Stimulated activated naive B cell treated with anti-CD40 and anti-IgM and Interleukin-4, amounts not matched to agents 10 μg/mL and 1 μg/mL and 100 μg/mL, for 72 hours (primary cell): ENCODE results near the gene PBX3.

Source experiments
- ATAC-seq, 2 donors: fragments of 150-1000 bp; cut with Tn5 transposase; replicated peaks; 2 replicates each; pipeline ENCODE4 v1.10.0; 2021; ENCODE audit warnings: moderate library complexity in 1 of 2
- DNase-seq: peaks from one replicate; pipeline ENCODE4 v3.0.0; 2021
- H3K27ac Mint-ChIP-seq: one replicate; pipeline ENCODE4 v1.8.0; 2022; ENCODE audit warnings: mild to moderate bottlenecking, mixed read lengths
- H3K27me3 Mint-ChIP-seq, 2 donors: one replicate each; pipeline ENCODE4 v1.8.0; 2022; ENCODE audit warnings: mixed read lengths in 2 of 2
- H3K36me3 Mint-ChIP-seq, 2 donors: one replicate each; pipeline ENCODE4 v1.8.0; 2022; ENCODE audit warnings: mixed read lengths in 2 of 2, mild to moderate bottlenecking in 1 of 2
- H3K4me1 Mint-ChIP-seq, 2 donors: one replicate each; pipeline ENCODE4 v1.8.0; 2022; ENCODE audit warnings: mixed read lengths in 2 of 2, mild to moderate bottlenecking in 1 of 2
- H3K4me3 Mint-ChIP-seq, 2 donors: one replicate each; pipeline ENCODE4 v1.8.0; 2022; ENCODE audit warnings: mild to moderate bottlenecking in 2 of 2, mixed read lengths in 2 of 2, moderate library complexity in 1 of 2
- H3K9me3 Mint-ChIP-seq, 2 donors: one replicate each; pipeline ENCODE4 v1.8.0; 2022; ENCODE audit warnings: mixed read lengths in 2 of 2, mild to moderate bottlenecking in 1 of 2

PBX3 gene

DNA sequence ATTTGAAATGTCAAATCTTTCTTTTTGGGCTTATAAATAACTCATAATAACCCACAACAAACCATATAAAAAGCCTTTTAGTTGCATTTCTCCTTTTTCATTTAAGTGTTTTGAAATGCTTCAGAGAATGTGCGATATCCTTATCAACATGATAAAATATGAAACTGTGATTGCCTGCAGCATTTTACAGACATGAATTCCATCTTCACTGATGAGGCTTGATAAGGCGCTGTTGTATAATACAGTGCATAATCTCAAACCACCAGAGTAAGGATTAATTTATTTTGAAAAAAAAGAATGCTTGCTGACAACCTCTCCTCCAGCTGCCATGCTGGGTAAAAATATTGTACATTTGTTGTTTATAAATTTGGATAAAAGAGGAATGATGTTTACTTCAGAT, 216.8 kb downstream of the PBX3 start:
- H3K4me1 Mint-ChIP-seq, result peaks cover 40 to 66% of the 10 kb centered on the region in 2 donors
- H3K27me3 Mint-ChIP-seq, result no peaks in the 10 kb centered on the region
- peak overlapping the region; percentile 7 for H3K27ac Mint-ChIP-seq
- DNase-seq, result no peak
- H3K9me3 Mint-ChIP-seq, result no peaks in the 10 kb centered on the region
- H3K36me3 Mint-ChIP-seq, result peaks cover 51 to 71% of the 10 kb centered on the region in 2 donors
- H3K4me3 Mint-ChIP-seq, result no peak overlapping the region
- ATAC-seq, result peak; percentile 42 to 62

DNA sequence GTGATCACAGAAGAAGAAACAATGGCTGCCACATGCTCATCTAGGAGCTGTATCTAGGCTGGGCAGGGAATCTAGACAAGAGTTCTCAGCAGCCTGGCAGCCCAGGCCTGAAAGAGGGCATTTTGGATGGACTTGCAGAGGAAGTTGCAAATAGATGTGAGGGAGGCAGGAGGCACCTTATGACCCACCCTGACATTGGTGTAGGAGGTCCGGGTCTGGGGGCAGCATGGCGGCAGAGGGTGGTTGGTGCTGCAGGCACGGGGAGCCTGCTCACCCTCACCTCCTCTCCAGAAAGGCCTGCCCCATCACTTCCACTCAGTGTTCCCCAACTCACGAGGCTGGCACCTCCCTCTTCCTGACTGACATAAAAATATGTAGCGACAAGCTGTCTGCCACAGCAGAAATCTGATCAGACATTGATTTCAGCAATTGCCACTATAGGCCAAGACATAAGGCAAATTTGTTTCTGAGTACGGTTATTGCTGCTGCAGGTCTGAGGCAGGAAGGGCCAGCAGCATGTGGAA, 217.6 kb downstream of the PBX3 start:
- H3K4me3 Mint-ChIP-seq, result no peak overlapping the region
- H3K27me3 Mint-ChIP-seq, result no peaks in the 10 kb centered on the region
- ATAC-seq (no peak), DNase-seq (no peak)
- H3K27ac Mint-ChIP-seq, result no peak overlapping the region
- peaks cover 51 to 69% of the 10 kb centered on the region in 2 donors for H3K36me3 Mint-ChIP-seq
- H3K4me1 Mint-ChIP-seq, result peaks cover 47 to 69% of the 10 kb centered on the region in 2 donors
- H3K9me3 Mint-ChIP-seq, result no peaks in the 10 kb centered on the region

DNA sequence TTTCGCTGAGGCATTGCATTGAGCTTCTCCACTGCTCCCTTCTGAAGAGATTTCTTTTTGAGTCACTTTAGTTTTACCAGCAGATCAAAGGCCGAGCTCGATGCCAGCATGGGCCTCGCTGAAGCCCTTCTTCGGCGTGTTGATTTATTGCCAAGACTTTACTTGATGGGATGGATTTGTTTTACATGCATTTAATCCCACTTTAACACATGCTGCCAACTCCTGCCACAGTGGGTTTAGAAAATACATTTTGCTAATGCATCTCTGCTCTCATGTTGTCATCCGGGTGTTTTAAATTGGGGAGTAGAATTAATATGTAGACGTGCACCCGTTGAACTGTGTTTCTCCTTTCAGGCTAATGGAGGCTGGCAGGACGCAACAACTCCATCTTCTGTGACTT, 218.3 kb downstream of the PBX3 start:
- peaks cover 48 to 75% of the 10 kb centered on the region in 2 donors for H3K4me1 Mint-ChIP-seq
- H3K27ac Mint-ChIP-seq, result no peak overlapping the region
- no peak for ATAC-seq
- DNase-seq, result no peak
- no peaks in the 10 kb centered on the region for H3K27me3 Mint-ChIP-seq
- H3K9me3 Mint-ChIP-seq, result no peaks in the 10 kb centered on the region
- no peak overlapping the region for H3K4me3 Mint-ChIP-seq
- peaks cover 48 to 66% of the 10 kb centered on the region in 2 donors for H3K36me3 Mint-ChIP-seq

DNA sequence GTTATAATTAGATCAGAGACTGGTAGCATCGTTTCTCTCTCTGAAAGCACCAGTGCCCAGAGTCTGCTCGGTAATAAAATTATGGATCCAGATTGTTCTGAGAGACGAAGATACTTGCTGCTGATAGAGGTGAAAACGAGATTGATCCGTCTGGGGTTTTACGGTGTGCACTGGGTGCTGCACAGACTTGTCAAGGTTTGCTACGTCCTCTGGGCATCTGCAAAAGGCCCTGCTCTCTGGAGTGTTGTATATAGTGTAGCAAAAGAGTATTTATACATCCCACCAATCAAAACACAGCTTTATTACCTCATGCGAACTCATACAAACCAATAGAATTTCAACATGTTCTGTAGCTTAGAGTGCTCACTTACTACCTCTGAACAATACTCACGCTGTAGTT, 219.3 kb downstream of the PBX3 start:
- no peaks in the 10 kb centered on the region for H3K9me3 Mint-ChIP-seq
- peaks cover 42 to 65% of the 10 kb centered on the region in 2 donors for H3K4me1 Mint-ChIP-seq
- ATAC-seq (no peak), DNase-seq (no peak)
- no peak overlapping the region for H3K4me3 Mint-ChIP-seq
- H3K27ac Mint-ChIP-seq, result no peak overlapping the region
- H3K36me3 Mint-ChIP-seq, result peaks cover 41 to 57% of the 10 kb centered on the region in 2 donors
- no peaks in the 10 kb centered on the region for H3K27me3 Mint-ChIP-seq

DNA sequence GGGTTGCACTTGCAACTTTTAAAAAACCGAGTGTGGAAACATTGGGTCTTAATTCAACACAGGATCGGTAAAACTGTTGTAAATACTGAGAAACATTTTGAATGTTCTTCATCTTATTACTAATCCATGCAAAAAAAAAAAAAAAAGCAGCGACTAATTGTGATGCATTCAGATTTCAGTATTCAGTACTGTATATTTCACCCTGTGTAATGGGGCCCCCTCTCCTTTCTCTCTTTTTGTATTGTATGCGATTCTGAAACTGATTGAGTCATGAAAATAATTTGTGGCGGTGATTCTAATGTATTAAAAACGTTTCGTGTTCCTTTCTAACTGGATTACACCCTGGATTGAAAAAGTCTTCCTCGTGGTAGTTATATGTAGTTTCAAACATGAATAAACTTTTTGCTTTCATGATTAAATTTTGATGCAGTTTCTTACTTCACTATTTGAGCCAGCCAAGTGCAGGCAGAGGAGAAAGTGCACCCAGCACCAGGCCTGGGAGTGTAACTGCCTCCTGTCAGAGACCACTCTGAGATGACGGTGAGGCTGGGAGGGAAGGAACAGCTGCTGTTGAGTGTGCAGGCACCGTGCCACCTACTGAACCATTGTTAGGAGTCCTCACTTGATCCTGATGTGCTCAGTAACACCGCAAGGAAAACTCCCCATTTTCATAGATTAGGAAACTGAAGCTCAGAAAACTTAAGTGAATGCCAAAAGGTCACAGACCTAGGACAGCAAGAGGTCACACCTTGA, 220.0 kb downstream of the PBX3 start:
- Mint-ChIP-seq H3K9me3 (no peaks in the 10 kb centered on the region), H3K4me1 (peaks cover 39 to 58% of the 10 kb centered on the region in 2 donors), H3K27me3 (no peaks in the 10 kb centered on the region), H3K36me3 (peaks cover 36 to 50% of the 10 kb centered on the region in 2 donors), H3K4me3 (no peak overlapping the region), H3K27ac (peak overlapping the region; percentile 39)
- ATAC-seq (no peak), DNase-seq (no peak)

DNA sequence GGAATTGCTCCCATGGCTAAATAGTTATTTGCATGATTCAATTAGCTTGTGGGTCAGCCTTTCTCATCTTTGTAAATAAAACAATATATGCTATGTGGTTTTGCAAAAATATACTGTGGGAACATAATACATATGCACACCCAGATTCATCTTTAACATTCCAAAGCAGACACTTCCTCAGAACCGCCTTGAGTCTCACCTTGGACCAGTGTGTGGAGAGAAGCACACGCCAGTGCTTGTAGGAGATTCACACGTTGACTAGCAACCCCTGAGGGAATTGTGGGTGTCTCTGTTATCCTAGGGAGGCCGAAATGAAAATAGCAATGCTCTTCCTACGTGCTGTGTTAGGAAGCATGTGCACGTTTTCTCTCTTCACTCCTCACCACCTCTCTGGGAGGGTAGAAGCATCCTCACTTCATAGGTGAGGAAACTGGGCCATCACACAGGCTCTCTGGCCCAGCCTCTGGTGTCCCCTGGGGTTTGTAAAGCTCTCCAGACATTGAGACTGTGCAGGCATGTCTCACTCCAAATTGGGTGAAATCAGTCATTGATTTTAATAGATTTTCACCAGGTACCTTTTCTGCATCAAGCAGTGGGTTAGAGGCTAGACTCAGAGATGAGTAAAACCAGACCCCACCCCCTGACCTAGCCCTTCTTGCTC, 221.7 kb downstream of the PBX3 start:
- Mint-ChIP-seq H3K36me3 (peaks cover 24 to 37% of the 10 kb centered on the region in 2 donors), H3K27ac (no peak overlapping the region), H3K27me3 (peaks cover 0 to 1% of the 10 kb centered on the region in 2 donors), H3K4me3 (peak overlapping the region in 1 of 2 donors; percentile 3), H3K4me1 (peaks cover 32 to 44% of the 10 kb centered on the region in 2 donors), H3K9me3 (peaks cover 0 to 1% of the 10 kb centered on the region in 2 donors)
- ATAC-seq (peak; percentile 63 to 68), DNase-seq (no peak)

DNA sequence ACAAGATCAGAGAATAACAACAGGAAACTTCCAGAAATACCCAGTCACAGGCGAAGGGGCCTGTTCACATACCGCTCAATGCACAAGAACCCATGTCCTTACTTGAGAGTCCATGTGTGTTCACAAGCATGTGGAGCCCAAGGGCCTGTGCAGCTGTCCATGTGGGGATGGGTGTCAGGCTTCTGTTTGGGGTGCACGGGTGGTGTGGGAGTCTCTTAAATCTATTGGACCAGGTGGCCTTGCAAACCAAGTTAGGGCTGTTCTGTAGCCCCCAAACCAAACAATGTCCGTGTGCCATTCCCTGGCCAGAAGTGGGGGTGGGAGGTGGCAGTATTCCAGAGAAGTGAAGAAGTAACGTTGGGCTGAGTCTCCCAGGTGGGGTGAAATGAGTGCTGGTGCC, 222.3 kb downstream of the PBX3 start:
- ATAC-seq (peak; percentile 8 to 12), DNase-seq (no peak)
- H3K9me3 Mint-ChIP-seq, result peaks cover under 1 to 5% of the 10 kb centered on the region in 2 donors
- peaks cover 24 to 38% of the 10 kb centered on the region in 2 donors for H3K36me3 Mint-ChIP-seq
- H3K4me1 Mint-ChIP-seq, result peaks cover 31 to 37% of the 10 kb centered on the region in 2 donors
- peak overlapping the region; percentile 11 to 14 for H3K4me3 Mint-ChIP-seq
- H3K27me3 Mint-ChIP-seq, result peaks cover 0 to 4% of the 10 kb centered on the region in 2 donors
- peak overlapping the region; percentile 60 for H3K27ac Mint-ChIP-seq

DNA sequence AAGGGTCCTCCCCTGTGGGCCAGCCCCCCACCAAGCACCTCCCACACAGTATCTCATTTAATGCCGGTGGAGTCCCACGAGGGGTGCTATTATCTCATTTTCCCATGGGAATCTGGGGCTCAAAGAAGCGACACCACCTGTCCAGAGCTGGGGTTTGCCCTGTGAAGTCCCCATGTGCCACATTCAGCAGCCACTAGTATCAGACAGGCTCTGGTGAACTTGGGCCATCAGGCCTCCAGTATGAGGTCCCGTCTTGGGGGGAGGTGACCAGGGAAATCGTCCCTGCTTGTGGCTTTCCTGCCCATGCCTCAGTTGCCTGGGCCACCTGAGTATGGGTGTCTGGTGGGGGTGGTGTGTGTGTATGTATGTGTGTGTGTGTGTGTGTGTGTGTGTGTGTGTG, 222.7 kb downstream of the PBX3 start:
- DNase-seq, result peak; percentile 27
- Mint-ChIP-seq H3K4me3 (peak overlapping the region in 1 of 2 donors; percentile 40), H3K9me3 (peaks cover 3 to 5% of the 10 kb centered on the region in 2 donors), H3K27ac (peak overlapping the region; percentile 59), H3K4me1 (peaks cover 27 to 33% of the 10 kb centered on the region in 2 donors), H3K36me3 (peaks cover 21 to 37% of the 10 kb centered on the region in 2 donors), H3K27me3 (peaks cover 0 to 4% of the 10 kb centered on the region in 2 donors)
- ATAC-seq, result peak; percentile 64 to 80

DNA sequence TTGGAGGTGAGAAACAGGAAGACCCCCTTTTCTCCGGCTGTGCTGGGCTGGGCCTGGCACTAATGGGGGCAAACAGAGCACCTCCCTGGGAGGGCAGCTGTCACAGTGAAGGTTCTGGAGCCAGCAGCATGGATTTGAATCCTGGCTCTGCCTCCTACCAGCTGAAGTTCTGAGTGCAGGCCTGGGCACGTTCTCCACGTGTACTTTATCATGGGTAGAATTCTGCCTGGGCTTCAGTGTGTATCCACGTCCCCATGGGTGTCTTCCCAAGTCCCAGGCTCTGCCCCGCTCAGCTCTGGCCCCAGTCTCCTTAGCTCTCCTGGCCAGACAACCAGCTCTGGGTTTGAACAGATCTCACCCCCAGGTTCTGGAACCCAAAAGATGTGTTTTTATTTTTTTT, 223.2 kb downstream of the PBX3 start:
- DNase-seq, result no peak
- H3K4me3 Mint-ChIP-seq, result no peak overlapping the region
- H3K9me3 Mint-ChIP-seq, result peaks cover 5% of the 10 kb centered on the region in 2 donors
- H3K4me1 Mint-ChIP-seq, result peaks cover 24 to 29% of the 10 kb centered on the region in 2 donors
- peaks cover 0 to 4% of the 10 kb centered on the region in 2 donors for H3K27me3 Mint-ChIP-seq
- no peak for ATAC-seq
- peaks cover 19 to 32% of the 10 kb centered on the region in 2 donors for H3K36me3 Mint-ChIP-seq
- no peak overlapping the region for H3K27ac Mint-ChIP-seq

DNA sequence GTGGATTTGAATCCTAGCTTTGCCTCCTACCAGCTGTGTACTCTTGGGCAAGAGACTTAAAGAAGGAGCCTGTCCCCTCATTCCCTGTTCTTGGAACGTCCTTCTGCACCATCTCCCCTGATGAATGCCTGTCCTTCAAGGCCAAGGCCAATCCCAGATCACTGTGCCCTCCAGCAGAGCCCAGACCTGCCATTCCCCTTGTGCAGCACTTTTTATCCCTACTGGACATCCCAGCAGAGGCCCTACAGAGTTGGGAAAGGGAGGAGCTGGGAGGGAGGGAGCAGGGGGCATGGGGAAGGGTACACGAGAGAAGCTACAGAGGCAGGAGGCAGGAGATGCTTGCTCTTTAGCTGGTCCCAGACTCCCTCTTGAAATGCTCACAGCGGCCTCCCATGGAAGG, 223.9 kb downstream of the PBX3 start:
- peaks cover 0 to 4% of the 10 kb centered on the region in 2 donors for H3K27me3 Mint-ChIP-seq
- DNase-seq (no peak), ATAC-seq (no peak)
- no peak overlapping the region for H3K4me3 Mint-ChIP-seq
- H3K9me3 Mint-ChIP-seq, result peaks cover 5 to 6% of the 10 kb centered on the region in 2 donors
- H3K4me1 Mint-ChIP-seq, result peaks cover 21 to 25% of the 10 kb centered on the region in 2 donors
- peaks cover 14 to 27% of the 10 kb centered on the region in 2 donors for H3K36me3 Mint-ChIP-seq
- no peak overlapping the region for H3K27ac Mint-ChIP-seq

DNA sequence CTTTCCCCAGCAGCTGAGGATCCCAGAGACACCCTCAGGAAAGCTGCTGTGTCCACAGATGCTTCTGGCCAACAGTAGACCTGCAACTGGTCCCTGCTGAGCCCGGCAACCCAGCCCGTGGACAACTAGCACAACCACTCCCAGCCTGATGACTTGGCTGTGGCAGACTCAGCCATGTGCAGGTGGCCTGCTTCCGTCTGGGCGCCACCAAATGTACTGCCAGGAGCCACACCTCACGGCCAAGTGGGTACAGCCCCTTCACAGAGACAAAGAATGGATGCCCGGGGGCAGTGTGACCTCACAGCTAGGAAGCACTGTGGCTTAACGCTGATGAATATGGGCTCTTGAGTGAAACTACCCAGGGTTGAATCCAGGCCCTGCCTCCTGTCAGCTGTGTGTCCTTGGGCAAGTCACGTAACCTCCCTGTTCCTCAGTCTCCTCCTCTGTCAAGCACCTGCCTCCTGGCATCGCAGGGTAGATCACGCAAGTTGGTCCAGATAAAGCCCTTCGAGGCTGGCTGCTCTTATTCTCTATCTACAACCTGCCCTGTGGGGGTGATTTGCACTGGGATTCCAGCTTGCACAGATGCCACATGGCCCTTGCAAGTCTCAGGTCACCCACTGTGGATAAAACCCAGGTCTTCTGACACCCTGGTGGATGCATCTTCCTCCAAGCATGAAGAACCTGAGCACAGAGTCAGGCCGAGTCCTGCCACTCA, 225.0 kb downstream of the PBX3 start:
- Mint-ChIP-seq H3K36me3 (peaks cover 6 to 18% of the 10 kb centered on the region in 2 donors), H3K27ac (no peak overlapping the region), H3K4me3 (no peak overlapping the region), H3K9me3 (peaks cover 5 to 6% of the 10 kb centered on the region in 2 donors), H3K27me3 (peaks cover 0 to 6% of the 10 kb centered on the region in 2 donors), H3K4me1 (peaks cover 19 to 23% of the 10 kb centered on the region in 2 donors)
- DNase-seq, result no peak
- no peak for ATAC-seq

DNA sequence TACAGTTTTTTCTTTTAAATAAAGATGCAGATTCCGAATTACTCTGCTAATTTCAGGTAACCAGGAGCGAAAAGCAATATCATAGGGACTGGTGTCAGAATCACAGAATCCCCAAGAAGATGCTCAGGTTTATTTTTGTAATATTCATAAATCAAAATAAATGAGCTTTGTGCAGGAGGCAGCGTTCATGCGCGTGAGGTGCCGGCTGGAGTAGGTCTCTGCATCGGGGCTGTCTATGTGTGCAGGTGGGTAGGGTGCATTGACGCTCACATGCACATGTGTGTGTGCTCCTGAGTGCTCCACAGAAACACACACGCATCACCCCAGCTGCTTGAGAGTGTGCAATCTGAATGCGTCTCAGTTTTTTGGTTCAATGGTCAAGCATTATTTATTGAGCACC, 226.4 kb downstream of the PBX3 start:
- Mint-ChIP-seq H3K4me1 (peaks cover 15 to 19% of the 10 kb centered on the region in 2 donors), H3K4me3 (no peak overlapping the region), H3K9me3 (peaks cover 6 to 7% of the 10 kb centered on the region in 2 donors), H3K27me3 (peaks cover 0 to 10% of the 10 kb centered on the region in 2 donors), H3K27ac (no peak overlapping the region), H3K36me3 (peaks cover 3 to 12% of the 10 kb centered on the region in 2 donors)
- ATAC-seq (no peak), DNase-seq (no peak)

DNA sequence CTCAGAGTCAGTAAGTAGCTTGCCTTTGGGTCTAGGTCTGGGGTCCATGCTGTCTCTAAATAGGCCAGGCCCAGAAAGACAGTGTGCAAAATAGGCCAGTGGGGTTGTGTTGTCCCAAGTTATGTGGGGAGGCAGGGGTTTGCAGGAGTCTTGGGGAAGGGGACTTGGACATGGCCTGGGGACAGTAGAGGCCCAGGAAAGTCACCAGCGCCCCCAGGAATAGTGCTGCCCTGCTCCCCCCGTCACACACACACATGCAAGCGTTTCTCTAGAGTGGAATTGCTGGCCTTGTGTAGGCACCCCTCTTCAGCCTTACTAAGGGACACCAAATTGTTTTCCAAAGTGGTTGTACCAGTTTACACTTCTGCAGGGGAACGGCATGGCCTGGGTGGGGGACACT, 227.5 kb downstream of the PBX3 start:
- no peak for DNase-seq
- no peak overlapping the region for H3K4me3 Mint-ChIP-seq
- peaks cover 0 to 13% of the 10 kb centered on the region in 2 donors for H3K27me3 Mint-ChIP-seq
- peaks cover 5 to 7% of the 10 kb centered on the region in 2 donors for H3K4me1 Mint-ChIP-seq
- no peak for ATAC-seq
- peaks cover 3 to 8% of the 10 kb centered on the region in 2 donors for H3K36me3 Mint-ChIP-seq
- H3K9me3 Mint-ChIP-seq, result peaks cover 9% of the 10 kb centered on the region in 2 donors
- no peak overlapping the region for H3K27ac Mint-ChIP-seq

DNA sequence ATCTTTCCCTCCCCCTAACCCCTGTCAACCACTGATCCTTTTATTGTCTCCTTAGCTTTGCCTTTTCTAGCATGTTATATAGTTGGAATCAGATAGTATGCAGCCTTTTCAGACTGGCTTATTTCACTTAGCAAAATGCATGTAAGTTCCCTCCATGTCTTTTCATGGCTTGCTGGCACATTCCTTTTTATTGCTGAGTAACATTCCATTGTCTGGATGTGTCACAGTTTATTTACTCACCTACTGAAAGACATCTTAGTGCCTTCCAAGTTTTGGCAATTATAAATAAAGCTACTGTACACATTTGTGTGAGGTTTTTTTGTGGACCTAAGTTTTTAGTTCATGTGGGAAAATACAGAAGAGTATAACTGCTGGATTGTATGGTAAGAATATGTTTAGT, 230.1 kb downstream of the PBX3 start:
- H3K4me3 Mint-ChIP-seq, result no peak overlapping the region
- H3K36me3 Mint-ChIP-seq, result peaks cover 3 to 8% of the 10 kb centered on the region in 2 donors
- H3K27ac Mint-ChIP-seq, result no peak overlapping the region

More for the DNA sequence above, 230.1 kb downstream of the PBX3 start:
- DNase-seq, result no peak
- Mint-ChIP-seq H3K9me3 (peaks cover 9% of the 10 kb centered on the region in 2 donors), H3K27me3 (peaks cover 0 to 23% of the 10 kb centered on the region in 2 donors), H3K4me1 (no peaks in the 10 kb centered on the region)
- no peak for ATAC-seq
